Renal cortex interstitium (tissue), 15 donors: ENCODE results near the gene ALG8. TPM values are rescaled to one million over a fixed set of nuclear protein-coding genes. Genes with fewer than 3 reads are reported as not detected.
"Not testable (repeated sequence)": the region's sequence is repeated elsewhere in the genome, so short reads cannot be mapped to it uniquely, and the experiment has no call there.

Source experiments
- DNase-seq, 11 donors: peaks; one replicate each; pipeline ENCODE4 v3.0.0-alpha.2; 2013; ENCODE audit warnings: low read depth in 9 of 11, low spot score in 4 of 11; ENCODE audit errors: extremely low read depth in 1 of 11
- long read RNA-seq, 16 experiments: transcript quantifications; one replicate each; lab custom pipeline, GENCODE V29; 2026
- polyA plus RNA-seq, 3 donors: library from polyadenylated mRNA; unstranded; fragments of 120-200 nt; gene quantifications; one replicate each; pipeline ENCODE4 v1.2.1, GENCODE V29; 2013; ENCODE audit not compliant: insufficient read length in 3 of 3

The ALG8 gene
- 10 to 100 TPM; 55.5 to 68.1 (median 59.6) TPM for polyA plus RNA-seq
- long read RNA-seq, donor 1, transcript ALG8-201 (13 exons, 1,675 nt): major isoform, 5 of 5 reads
- long read RNA-seq, donor 1, partial matches to known transcripts: 0 of 5 reads
- long read RNA-seq, donor 1, other reads (novel, unspliced or antisense): 0 of 5 reads
- long read RNA-seq, donor 2, partial matches to known transcripts: 5 of 9 reads
- long read RNA-seq, donor 2, other reads (novel, unspliced or antisense): 0 of 9 reads
- long read RNA-seq, donor 3, transcript ALG8-201 (13 exons, 1,675 nt): major isoform, 12 of 14 reads
- long read RNA-seq, donor 3, partial matches to known transcripts: 0 of 14 reads
- long read RNA-seq, donor 3, other reads (novel, unspliced or antisense): 0 of 14 reads
- long read RNA-seq, donor 4, transcript ALG8-201 (13 exons, 1,675 nt): major isoform, 8 of 8 reads
- long read RNA-seq, donor 4, partial matches to known transcripts: 0 of 8 reads
- long read RNA-seq, donor 4, other reads (novel, unspliced or antisense): 0 of 8 reads
- long read RNA-seq, donor 5: 0 reads
- long read RNA-seq, donor 6, transcript ALG8-201 (13 exons, 1,675 nt): major isoform, 7 of 10 reads
- long read RNA-seq, donor 6, partial matches to known transcripts: 0 of 10 reads
- long read RNA-seq, donor 6, other reads (novel, unspliced or antisense): 0 of 10 reads
- long read RNA-seq, donor 7, transcript ALG8-201 (13 exons, 1,675 nt): major isoform, 15 of 22 reads
- long read RNA-seq, donor 7, partial matches to known transcripts: 5 of 22 reads
- long read RNA-seq, donor 7, other reads (novel, unspliced or antisense): 0 of 22 reads
- long read RNA-seq, donor 8, transcript ALG8-201 (13 exons, 1,675 nt): major isoform, 15 of 17 reads
- long read RNA-seq, donor 8, partial matches to known transcripts: 0 of 17 reads
- long read RNA-seq, donor 8, other reads (novel, unspliced or antisense): 0 of 17 reads
- long read RNA-seq, donor 9, transcript ALG8-201 (13 exons, 1,675 nt): major isoform, 9 of 11 reads
- long read RNA-seq, donor 9, partial matches to known transcripts: 0 of 11 reads
- long read RNA-seq, donor 9, other reads (novel, unspliced or antisense): 0 of 11 reads
- long read RNA-seq, donor 10, transcript ALG8-202 (14 exons, 1,677 nt): major isoform, 5 of 10 reads
- long read RNA-seq, donor 10, transcript ALG8-201 (13 exons, 1,675 nt): major isoform, 5 of 10 reads
- long read RNA-seq, donor 10, partial matches to known transcripts: 0 of 10 reads
- long read RNA-seq, donor 10, other reads (novel, unspliced or antisense): 0 of 10 reads
- long read RNA-seq, donor 11, transcript ALG8-201 (13 exons, 1,675 nt): major isoform, 6 of 10 reads
- long read RNA-seq, donor 11, partial matches to known transcripts: 0 of 10 reads
- long read RNA-seq, donor 11, other reads (novel, unspliced or antisense): 0 of 10 reads
- long read RNA-seq, donor 12, partial matches to known transcripts: 0 of 2 reads
- long read RNA-seq, donor 12, other reads (novel, unspliced or antisense): 0 of 2 reads
- long read RNA-seq, donor 13: 0 reads
- long read RNA-seq, donor 14, transcript ALG8-201 (13 exons, 1,675 nt): major isoform, 6 of 7 reads
- long read RNA-seq, donor 14, partial matches to known transcripts: 0 of 7 reads
- long read RNA-seq, donor 14, other reads (novel, unspliced or antisense): 0 of 7 reads
- long read RNA-seq, donor 15, partial matches to known transcripts: 0 of 1 reads
- long read RNA-seq, donor 15, other reads (novel, unspliced or antisense): 0 of 1 reads
- long read RNA-seq, donor 16, transcript ALG8-201 (13 exons, 1,675 nt): major isoform, 19 of 34 reads
- long read RNA-seq, donor 16, partial matches to known transcripts: 9 of 34 reads
- long read RNA-seq, donor 16, other reads (novel, unspliced or antisense): 0 of 34 reads

- DNase-seq: peak; percentile 88 to 96 (median 94)
Observed at GRCh38 chr11:78139422-78140391, at the start of gene ALG8. ALG8 (minus strand) TSS chr11:78139626; CDS start chr11:78139588, 38 bp downstream.

GRCh38 chr11:78188286-78189173, 49.1 kb upstream of the ALG8 start, which contains the start of the genes KCTD21 and USP35:
KCTD21 (minus strand) TSS chr11:78188626; CDS start chr11:78174554, 14,072 bp downstream.
USP35 (plus strand) TSS chr11:78188919; CDS start chr11:78196246, 7,327 bp downstream.
- peak; percentile 85 to 96 (median 93) for DNase-seq

GRCh38 chr11:78187366-78188285, 48.2 kb upstream of the ALG8 start:
- DNase-seq: peak in 1 of 11 donors; percentile 23

- DNase-seq: no peak
Observed at GRCh38 chr11:78181185-78181584, 41.8 kb upstream of the ALG8 start.

- DNase-seq: no peak
Observed at GRCh38 chr11:78180751-78181150, 41.3 kb upstream of the ALG8 start.

GRCh38 chr11:78179459-78180071, 40.1 kb upstream of the ALG8 start:
- no peak for DNase-seq

GRCh38 chr11:78177216-78177615, 37.8 kb upstream of the ALG8 start:
- DNase-seq: no peak

- no peak for DNase-seq
Observed at GRCh38 chr11:78176605-78177141, 37.2 kb upstream of the ALG8 start.

- DNase-seq: not testable (repeated sequence)
Observed at GRCh38 chr11:78175862-78176261, 36.4 kb upstream of the ALG8 start.

GRCh38 chr11:78171951-78172350, 32.5 kb upstream of the ALG8 start:
- no peak for DNase-seq

GRCh38 chr11:78170874-78171549, 31.6 kb upstream of the ALG8 start:
- DNase-seq: no peak

GRCh38 chr11:78170413-78170812, 31.0 kb upstream of the ALG8 start:
- no peak for DNase-seq
